HUES64 (cell line): Measurements from ENCODE around the gene PVALEF.
"Not testable (repeated sequence)": the region's sequence is repeated elsewhere in the genome, so short reads cannot be mapped to it uniquely, and the experiment has no call there.

Experiments used
- H3K27ac ChIP-seq: 2 replicates; pipeline ENCODE4 v1.7.0; 2013; ENCODE audit warnings: low read depth, low read length, inconsistent platforms
- H3K27me3 ChIP-seq: 2 replicates; pipeline ENCODE4 v1.6.1; 2013; ENCODE audit warnings: mild to moderate bottlenecking, low read length; ENCODE audit not compliant: insufficient read depth
- H3K36me3 ChIP-seq: 2 replicates; pipeline ENCODE4 v1.6.1; 2013; ENCODE audit warnings: mild to moderate bottlenecking, low read length; ENCODE audit not compliant: insufficient read depth
- H3K4me1 ChIP-seq: 2 replicates; pipeline ENCODE4 v1.6.1; 2013; ENCODE audit warnings: mild to moderate bottlenecking, low read length, moderate library complexity; ENCODE audit not compliant: insufficient read depth
- H3K4me3 ChIP-seq: 2 replicates; pipeline ENCODE4 v1.5.1; 2013; ENCODE audit warnings: mild to moderate bottlenecking, low read length, moderate library complexity
- H3K9ac ChIP-seq: 2 replicates; pipeline ENCODE4 v1.6.1; 2013; ENCODE audit warnings: mild to moderate bottlenecking, low read depth, low read length
- H3K9me3 ChIP-seq: 2 replicates; pipeline ENCODE4 v1.6.1; 2013; ENCODE audit warnings: low read depth, low read length; ENCODE audit not compliant: insufficient read depth
- WGBS: fragments of 150-250, 120-280 bp; methylation state at CpG from one replicate; pipeline ENCODE4 v1.1.7; 2013; ENCODE audit warnings: missing lambda C conversion rate; 5-methylcytosine and 5-hydroxymethylcytosine counted together

Gene PVALEF

GRCh38 chr17:81150377-81151077, 14.8 kb upstream of the PVALEF start:
- no peak overlapping the region for H3K9ac ChIP-seq
- no peaks in the 10 kb centered on the region for H3K9me3 ChIP-seq
- no peaks in the 10 kb centered on the region for H3K36me3 ChIP-seq
- no peak overlapping the region for H3K4me3 ChIP-seq
- no peaks in the 10 kb centered on the region for H3K4me1 ChIP-seq
- H3K27ac ChIP-seq, result no peak overlapping the region
- H3K27me3 ChIP-seq, result no peaks in the 10 kb centered on the region
- 92% methylated on average over 14 of the region's 14 CpGs for WGBS

- no peak overlapping the region for H3K4me3 ChIP-seq
- H3K27ac ChIP-seq, result no peak overlapping the region
- 91% methylated on average over 12 of the region's 13 CpGs for WGBS
- no peaks in the 10 kb centered on the region for H3K27me3 ChIP-seq
- no peaks in the 10 kb centered on the region for H3K36me3 ChIP-seq
- no peaks in the 10 kb centered on the region for H3K4me1 ChIP-seq
- no peak overlapping the region for H3K9ac ChIP-seq
- H3K9me3 ChIP-seq, result no peaks in the 10 kb centered on the region
Observed at GRCh38 chr17:81151278-81151677, 14.0 kb upstream of the PVALEF start.

- Histone ChIP-seq H3K9me3 (no peaks in the 10 kb centered on the region), H3K27me3 (no peaks in the 10 kb centered on the region), H3K4me3 (no peak overlapping the region), H3K36me3 (no peaks in the 10 kb centered on the region), H3K4me1 (no peaks in the 10 kb centered on the region), H3K9ac (no peak overlapping the region), H3K27ac (no peak overlapping the region)
- 80% methylated on average over 7 of the region's 8 CpGs for WGBS
Observed at GRCh38 chr17:81152288-81152828, 12.9 kb upstream of the PVALEF start.

- no peaks in the 10 kb centered on the region for H3K4me1 ChIP-seq
- WGBS, result 93% methylated on average over 17 of the region's 17 CpGs
Observed at GRCh38 chr17:81153340-81153803, 11.9 kb upstream of the PVALEF start.

GRCh38 chr17:81154016-81154415, 11.3 kb upstream of the PVALEF start:
- H3K27ac ChIP-seq, result not testable (repeated sequence)

More at GRCh38 chr17:81153340-81153803, 11.9 kb upstream of the PVALEF start:
- Histone ChIP-seq H3K9me3 (no peaks in the 10 kb centered on the region), H3K36me3 (no peaks in the 10 kb centered on the region), H3K27ac (no peak overlapping the region), H3K27me3 (no peaks in the 10 kb centered on the region), H3K4me3 (no peak overlapping the region), H3K9ac (no peak overlapping the region)

GRCh38 chr17:81154961-81155360, 10.3 kb upstream of the PVALEF start:
- WGBS, result 94% methylated on average over 18 of the region's 18 CpGs

More at GRCh38 chr17:81154016-81154415, 11.3 kb upstream of the PVALEF start:
- H3K9me3 ChIP-seq, H3K9ac ChIP-seq, H3K4me3 ChIP-seq, H3K27me3 ChIP-seq, H3K4me1 ChIP-seq, H3K36me3 ChIP-seq: not testable (repeated sequence)
- whole genome bisulfite sequencing, result 95% methylated on average over 9 of the region's 9 CpGs

GRCh38 chr17:81156866-81157805, 8.2 kb upstream of the PVALEF start:
- Histone ChIP-seq H3K9me3 (no peaks in the 10 kb centered on the region), H3K9ac (no peak overlapping the region; the same call in 1 of the 2 replicates), H3K4me3 (no peak overlapping the region), H3K4me1 (no peaks in the 10 kb centered on the region), H3K27me3 (no peaks in the 10 kb centered on the region), H3K36me3 (no peaks in the 10 kb centered on the region), H3K27ac (no peak overlapping the region)
- WGBS, result 92% methylated on average over 38 of the region's 38 CpGs

More at GRCh38 chr17:81154961-81155360, 10.3 kb upstream of the PVALEF start:
- Histone ChIP-seq H3K9me3 (no peaks in the 10 kb centered on the region), H3K27me3 (no peaks in the 10 kb centered on the region), H3K27ac (no peak overlapping the region), H3K9ac (no peak overlapping the region), H3K4me1 (no peaks in the 10 kb centered on the region), H3K36me3 (no peaks in the 10 kb centered on the region), H3K4me3 (no peak overlapping the region)

- 90% methylated on average over 39 of the region's 39 CpGs for WGBS
Observed at GRCh38 chr17:81157848-81158687, 7.2 kb upstream of the PVALEF start.

GRCh38 chr17:81158688-81159590, 6.4 kb upstream of the PVALEF start:
- no peak overlapping the region; the same call in 1 of the 2 replicates for H3K9ac ChIP-seq
- WGBS, result 93% methylated on average over 43 of the region's 43 CpGs

More at GRCh38 chr17:81157848-81158687, 7.2 kb upstream of the PVALEF start:
- H3K9ac ChIP-seq, result no peak overlapping the region; the same call in 1 of the 2 replicates
- no peaks in the 10 kb centered on the region for H3K27me3 ChIP-seq
- H3K9me3 ChIP-seq, result no peaks in the 10 kb centered on the region
- H3K36me3 ChIP-seq, result no peaks in the 10 kb centered on the region
- no peak overlapping the region for H3K27ac ChIP-seq
- H3K4me1 ChIP-seq, result no peaks in the 10 kb centered on the region
- H3K4me3 ChIP-seq, result no peak overlapping the region

More at GRCh38 chr17:81158688-81159590, 6.4 kb upstream of the PVALEF start:
- H3K9me3 ChIP-seq, result no peaks in the 10 kb centered on the region
- no peaks in the 10 kb centered on the region for H3K36me3 ChIP-seq
- H3K4me1 ChIP-seq, result no peaks in the 10 kb centered on the region
- no peaks in the 10 kb centered on the region for H3K27me3 ChIP-seq
- H3K4me3 ChIP-seq, result no peak overlapping the region
- no peak overlapping the region for H3K27ac ChIP-seq
